ENCODE results near the gene FAAP24. TPM values are rescaled to one million over a fixed set of nuclear protein-coding genes. Genes with fewer than 3 reads are reported as not detected.
"Not testable (repeated sequence)": the region's sequence is repeated elsewhere in the genome, so short reads cannot be mapped to it uniquely, and the experiment has no call there.

Gene FAAP24, protein sequence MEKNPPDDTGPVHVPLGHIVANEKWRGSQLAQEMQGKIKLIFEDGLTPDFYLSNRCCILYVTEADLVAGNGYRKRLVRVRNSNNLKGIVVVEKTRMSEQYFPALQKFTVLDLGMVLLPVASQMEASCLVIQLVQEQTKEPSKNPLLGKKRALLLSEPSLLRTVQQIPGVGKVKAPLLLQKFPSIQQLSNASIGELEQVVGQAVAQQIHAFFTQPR
- polyA plus RNA-seq (ENCODE audit: insufficient read length in 3 of 3), result 1 to 10 TPM; 2.6 to 3.3 (median 3.0) TPM
- long read RNA-seq, donor 1, partial matches to known transcripts, result 0 of 1 reads
- long read RNA-seq, donor 1, other reads (novel, unspliced or antisense), result 0 of 1 reads
- long read RNA-seq, donor 2, partial matches to known transcripts, result 0 of 2 reads
- long read RNA-seq, donor 2, other reads (novel, unspliced or antisense), result 0 of 2 reads
- long read RNA-seq, donor 3, partial matches to known transcripts, result 0 of 3 reads
- long read RNA-seq, donor 3, other reads (novel, unspliced or antisense), result 0 of 3 reads
- long read RNA-seq, donor 4, result 0 reads
- long read RNA-seq, donor 5, partial matches to known transcripts, result 0 of 2 reads
- long read RNA-seq, donor 5, other reads (novel, unspliced or antisense), result 0 of 2 reads
- long read RNA-seq, donor 6, partial matches to known transcripts, result 0 of 2 reads
- long read RNA-seq, donor 6, other reads (novel, unspliced or antisense), result 0 of 2 reads
- long read RNA-seq, donor 7, result 0 reads
- long read RNA-seq, donor 8, partial matches to known transcripts, result 0 of 2 reads
- long read RNA-seq, donor 8, other reads (novel, unspliced or antisense), result 0 of 2 reads
- long read RNA-seq, donor 9, partial matches to known transcripts, result 0 of 2 reads
- long read RNA-seq, donor 9, other reads (novel, unspliced or antisense), result 0 of 2 reads
- long read RNA-seq, donor 10, partial matches to known transcripts, result 0 of 1 reads
- long read RNA-seq, donor 10, other reads (novel, unspliced or antisense), result 0 of 1 reads
- long read RNA-seq, donor 11, result 0 reads
- long read RNA-seq, donor 12, result 0 reads
- long read RNA-seq, donor 13, partial matches to known transcripts, result 11 of 14 reads
- long read RNA-seq, donor 13, other reads (novel, unspliced or antisense), result 0 of 14 reads
- long read RNA-seq, donor 14, partial matches to known transcripts, result 0 of 2 reads
- long read RNA-seq, donor 14, other reads (novel, unspliced or antisense), result 0 of 2 reads
- long read RNA-seq, donor 15, result 0 reads
- long read RNA-seq, donor 16, partial matches to known transcripts, result 0 of 5 reads
- long read RNA-seq, donor 16, other reads (novel, unspliced or antisense), result 0 of 5 reads

DNA sequence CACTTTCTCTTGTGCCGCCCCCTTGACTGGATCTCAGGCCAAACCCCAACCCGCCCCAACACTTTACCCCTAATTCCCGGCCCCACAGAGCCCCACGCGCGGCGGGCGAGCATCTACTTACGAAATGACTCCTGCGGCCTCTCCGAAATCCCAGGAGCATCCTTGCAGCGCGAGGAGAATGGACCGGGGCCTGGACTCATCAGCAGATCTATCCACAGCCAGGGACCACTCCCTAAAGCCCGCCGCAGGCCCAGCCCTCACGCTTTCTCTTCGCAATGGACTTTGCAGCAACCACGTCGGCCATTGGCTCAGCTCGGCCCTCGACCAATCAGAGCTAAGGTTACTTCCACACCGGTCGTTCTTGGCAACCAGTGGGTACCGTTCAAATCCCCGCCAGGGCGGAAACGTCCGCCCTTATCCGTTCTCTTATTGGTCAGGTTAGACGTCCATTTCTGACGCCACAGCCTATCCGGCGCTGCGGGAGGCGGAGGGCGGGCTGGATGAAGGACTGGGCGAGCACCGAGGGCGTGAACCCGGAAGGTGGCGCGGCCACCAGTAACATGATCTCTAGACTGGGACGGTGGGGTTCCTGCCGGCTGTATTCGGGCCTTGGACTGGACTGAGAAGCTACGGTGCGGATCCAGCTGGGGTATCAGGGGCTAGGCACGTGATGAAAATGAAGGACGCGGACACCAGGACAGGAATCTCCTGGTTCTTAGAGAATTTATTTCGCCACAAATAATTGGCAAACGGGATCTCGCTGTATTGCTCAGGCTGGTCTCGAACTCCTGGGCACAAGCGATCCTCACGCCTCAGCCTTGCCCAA, at the start of gene FAAP24, which contains the start of gene CEP89:
FAAP24 (plus strand) TSS at position 528 of the 826 bp plus-strand sequence. CDS start 955 bp downstream, outside the sequence.
CEP89 (minus strand) TSS at position 244 of the 826 bp plus-strand sequence; CDS start at position 160, 84 bp downstream.
- peak; percentile 98 to 100 (median 99) for DNase-seq (ENCODE audit: extremely low read depth in 1 of 11, low read depth in 9 of 11, low spot score in 4 of 11)

DNA sequence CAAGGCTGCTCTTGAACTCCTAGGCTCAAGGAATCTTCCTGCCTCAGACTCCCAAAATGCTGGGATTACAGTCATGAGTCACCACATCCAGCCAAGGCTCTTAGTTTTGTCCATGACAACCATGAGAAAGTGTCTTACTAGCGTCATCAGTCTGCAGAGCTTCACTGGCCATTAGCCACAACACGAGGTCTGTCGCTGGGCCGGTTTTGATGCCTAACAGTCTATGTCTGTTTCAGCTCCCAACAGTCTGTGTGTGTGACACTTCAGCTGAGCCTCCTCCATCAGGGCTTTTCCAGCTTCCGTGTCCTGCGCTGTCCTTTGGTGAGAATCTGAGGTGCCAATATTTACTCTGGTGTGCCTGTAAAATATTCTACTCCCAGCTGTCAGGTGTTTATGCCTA, 47.8 kb upstream of the FAAP24 start:
- DNase-seq (ENCODE audit: extremely low read depth in 1 of 11, low read depth in 9 of 11, low spot score in 4 of 11), result no peak

DNA sequence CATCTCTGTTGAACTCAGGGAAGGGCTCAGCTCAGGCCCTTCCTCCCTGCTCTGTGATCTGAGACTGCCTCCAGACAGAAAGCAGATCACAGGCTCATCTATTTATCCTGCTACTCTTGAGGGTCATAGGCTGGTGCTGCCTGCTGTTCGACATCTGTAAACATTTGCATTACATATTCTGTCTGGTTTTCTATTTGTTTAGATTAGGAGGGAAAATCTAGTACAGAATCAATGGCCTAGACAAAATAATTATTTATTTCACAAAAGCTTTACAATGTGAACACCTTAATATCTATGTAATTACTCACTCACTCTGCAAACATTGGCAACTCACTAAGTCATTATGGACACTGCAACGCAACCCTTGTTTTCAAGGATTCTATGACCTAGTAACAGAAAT, 43.2 kb upstream of the FAAP24 start:
- no peak for DNase-seq (ENCODE audit: extremely low read depth in 1 of 11, low read depth in 9 of 11, low spot score in 4 of 11)

DNA sequence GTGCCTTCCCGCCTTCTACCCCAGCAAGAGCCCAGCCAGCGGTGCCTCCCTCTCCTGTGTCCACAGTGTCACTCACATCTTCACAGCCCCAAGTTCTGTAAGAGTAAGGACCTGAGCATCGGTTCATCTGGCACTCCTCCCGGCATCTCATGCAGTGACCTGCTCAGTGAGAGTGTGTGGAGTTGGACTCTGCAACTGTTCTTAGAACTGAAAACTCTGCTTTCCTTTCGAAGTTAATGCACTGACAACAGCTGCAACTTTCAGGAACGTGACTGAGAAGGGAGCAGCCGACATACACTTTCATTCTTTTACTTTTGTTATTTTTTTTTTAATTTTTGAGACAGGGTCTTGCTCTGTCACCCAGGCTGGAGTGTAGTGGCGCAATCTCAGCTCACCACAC, 41.5 kb upstream of the FAAP24 start:
- DNase-seq (ENCODE audit: extremely low read depth in 1 of 11, low read depth in 9 of 11, low spot score in 4 of 11), result no peak

DNA sequence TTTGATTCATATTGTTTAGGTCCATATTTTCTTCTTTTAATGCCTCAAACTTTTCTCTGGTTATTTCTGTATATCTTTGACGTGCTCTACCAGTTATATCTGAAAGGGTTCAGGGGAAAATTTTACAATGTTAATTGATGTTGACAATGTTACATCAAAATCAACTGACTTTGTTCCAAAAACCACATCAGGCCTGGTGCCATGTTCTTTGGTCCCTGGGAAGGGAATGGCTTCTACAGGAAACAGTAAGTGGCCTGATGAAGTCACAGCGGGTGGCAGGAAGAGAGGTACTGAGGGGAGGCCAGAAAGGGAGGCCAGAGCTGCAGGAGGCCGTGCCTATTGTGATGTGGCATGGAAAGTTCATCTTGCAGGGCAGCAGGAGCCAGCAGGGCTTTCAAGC, 38.5 kb upstream of the FAAP24 start:
- no peak for DNase-seq (ENCODE audit: extremely low read depth in 1 of 11, low read depth in 9 of 11, low spot score in 4 of 11)

DNA sequence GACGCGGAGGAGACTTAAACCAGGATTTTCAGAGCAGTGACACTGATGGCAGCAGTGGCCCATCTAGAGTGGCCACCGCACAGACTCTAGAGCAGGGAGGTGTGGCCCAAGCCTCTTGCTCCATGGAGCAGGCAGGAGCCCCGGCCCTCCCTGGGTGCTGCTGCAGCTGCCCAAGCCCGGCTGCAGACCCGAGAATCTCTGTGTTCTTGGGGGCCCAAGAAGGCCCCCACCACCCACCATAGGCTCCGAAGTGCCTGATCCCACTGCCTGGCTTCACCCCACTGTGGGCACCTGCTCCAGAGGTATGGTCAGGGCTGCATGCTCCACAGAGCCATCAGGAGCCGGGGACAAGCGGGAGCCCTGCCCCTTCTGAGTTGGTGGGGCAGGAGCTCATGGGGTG, 36.4 kb upstream of the FAAP24 start:
- DNase-seq (ENCODE audit: extremely low read depth in 1 of 11, low read depth in 9 of 11, low spot score in 4 of 11), result no peak

DNA sequence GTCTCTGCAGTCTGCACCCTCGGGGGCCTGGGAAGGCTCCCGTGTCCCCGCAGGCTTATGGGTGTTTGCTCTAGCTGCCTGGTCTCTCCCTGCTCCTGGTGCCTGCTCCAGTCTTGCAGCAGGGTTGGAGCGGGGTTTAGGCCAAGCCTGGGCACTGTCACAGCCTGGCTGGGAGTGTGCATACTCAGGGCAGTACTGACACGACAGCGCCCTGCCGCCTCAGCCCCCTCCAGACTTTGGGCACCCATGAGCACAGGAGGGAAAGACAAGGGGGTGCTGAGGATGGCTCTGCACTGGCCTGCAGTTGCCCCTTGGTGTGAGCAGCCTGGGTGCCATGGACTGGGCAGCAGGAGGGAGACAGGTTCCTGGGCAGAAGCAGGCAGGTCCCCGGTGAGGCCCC, 36.0 kb upstream of the FAAP24 start:
- DNase-seq (ENCODE audit: extremely low read depth in 1 of 11, low read depth in 9 of 11, low spot score in 4 of 11), result no peak

DNA sequence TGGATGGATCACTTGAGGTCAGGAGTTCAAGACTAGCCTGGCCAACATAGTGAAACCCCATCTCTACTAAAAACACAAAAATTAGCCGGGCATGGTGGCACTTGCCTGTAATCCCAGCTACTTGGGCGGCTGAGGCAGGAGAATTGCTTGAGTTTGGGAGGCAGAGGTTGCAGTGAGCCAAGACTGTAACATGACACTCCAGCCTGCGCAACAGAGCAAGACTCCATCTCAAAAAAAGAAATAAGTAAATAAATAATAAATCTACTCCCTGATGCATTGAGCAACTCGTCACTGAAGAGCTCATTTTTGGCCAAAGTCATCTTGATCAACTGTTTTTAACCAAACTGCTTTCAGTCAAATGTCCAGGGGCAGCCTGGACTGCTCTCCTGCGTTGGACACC, 30.8 kb upstream of the FAAP24 start:
- DNase-seq (ENCODE audit: extremely low read depth in 1 of 11, low read depth in 9 of 11, low spot score in 4 of 11), result peak in 4 of 11 donors; percentile 2 to 12 (median 10)

DNA sequence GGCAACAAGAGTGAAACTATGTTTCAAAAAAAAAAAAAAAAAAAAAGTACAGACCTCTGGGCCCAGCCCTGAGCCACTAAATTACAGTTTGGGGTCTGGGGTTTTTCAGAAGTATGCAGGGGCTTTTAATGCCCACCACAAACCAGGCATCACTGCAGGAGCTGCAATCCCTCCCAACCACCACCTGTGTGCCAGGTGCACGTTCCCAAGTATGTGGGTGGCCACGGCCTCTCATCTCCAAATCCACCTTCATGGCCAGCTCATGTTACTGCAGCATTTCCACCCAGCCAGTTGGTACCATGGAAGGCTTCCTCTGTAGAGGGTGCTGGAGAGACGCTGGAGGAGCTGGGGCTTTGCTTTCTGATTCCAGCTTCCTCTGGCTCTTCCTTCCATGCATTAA, 26.8 kb upstream of the FAAP24 start:
- no peak for DNase-seq (ENCODE audit: extremely low read depth in 1 of 11, low read depth in 9 of 11, low spot score in 4 of 11)

DNA sequence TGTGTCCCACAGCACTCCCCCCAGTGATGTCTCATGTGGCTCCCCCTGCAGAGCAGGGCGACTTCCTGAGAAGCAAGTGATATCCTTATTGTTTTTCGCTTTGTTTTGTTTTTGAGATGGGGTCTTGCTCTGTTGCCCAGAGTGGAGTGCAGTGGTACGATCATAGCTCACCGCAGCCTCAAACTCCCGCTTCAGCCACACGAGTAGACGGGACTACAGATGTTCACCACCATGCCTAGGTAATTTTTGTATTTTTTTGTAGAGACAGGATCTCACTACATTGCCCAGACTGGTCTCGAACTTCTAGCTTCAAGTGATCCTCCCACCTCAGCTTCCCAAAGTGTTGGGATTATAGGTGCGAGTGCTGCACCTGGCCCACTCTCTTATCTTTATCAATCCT, 5.3 kb upstream of the FAAP24 start:
- DNase-seq (ENCODE audit: extremely low read depth in 1 of 11, low read depth in 9 of 11, low spot score in 4 of 11), result no peak

DNA sequence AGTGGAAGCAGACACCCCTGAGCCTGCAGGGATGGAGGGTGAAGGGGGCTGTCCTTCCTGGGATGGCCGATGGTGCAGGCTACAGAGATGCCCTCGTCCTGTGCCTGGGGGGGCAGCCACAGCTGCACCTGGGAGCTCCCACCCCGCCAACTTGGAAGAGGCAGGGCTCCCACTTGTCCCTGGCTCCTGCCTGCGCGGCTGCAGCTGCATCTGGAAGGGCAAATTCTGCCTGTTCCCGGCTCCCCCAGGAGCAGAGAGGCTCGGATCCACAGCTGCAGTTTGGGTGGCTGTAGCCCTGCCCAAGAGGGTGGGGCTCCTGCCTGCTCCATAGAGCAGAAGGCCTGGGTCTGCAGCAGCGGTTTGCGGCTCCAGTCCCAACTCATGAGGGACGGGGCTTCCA, 2.5 kb upstream of the FAAP24 start:
- DNase-seq (ENCODE audit: extremely low read depth in 1 of 11, low read depth in 9 of 11, low spot score in 4 of 11), result no peak

DNA sequence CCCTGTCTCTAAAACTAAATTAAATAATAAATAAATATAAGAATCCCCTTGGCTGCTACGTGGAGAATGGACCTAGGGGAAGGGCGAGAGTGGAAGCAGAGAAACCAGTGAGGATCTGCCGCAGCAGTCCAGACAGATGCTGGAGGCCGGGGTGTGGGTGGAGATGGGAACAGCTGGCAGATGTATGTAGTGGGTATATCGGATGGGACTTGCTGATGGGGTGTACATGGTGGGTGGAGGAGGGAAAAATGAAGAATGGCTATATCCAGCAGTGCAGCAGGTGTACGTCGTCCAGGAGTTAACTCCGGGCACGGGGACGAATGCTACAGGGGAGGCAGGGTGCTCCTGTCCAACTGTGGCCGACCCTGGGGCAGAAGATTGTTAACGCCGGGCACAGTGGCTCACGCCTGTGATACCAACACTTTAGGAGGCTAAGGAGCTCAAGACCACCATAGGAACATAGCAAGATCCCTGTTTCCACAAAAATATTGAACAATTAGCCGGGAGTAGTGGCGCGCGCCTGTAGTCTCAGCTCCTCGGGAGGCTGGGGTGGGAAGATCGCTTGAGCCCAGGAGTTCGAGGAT, 938 bp upstream of the FAAP24 start:
- DNase-seq (ENCODE audit: extremely low read depth in 1 of 11, low read depth in 9 of 11, low spot score in 4 of 11), result no peak

DNA sequence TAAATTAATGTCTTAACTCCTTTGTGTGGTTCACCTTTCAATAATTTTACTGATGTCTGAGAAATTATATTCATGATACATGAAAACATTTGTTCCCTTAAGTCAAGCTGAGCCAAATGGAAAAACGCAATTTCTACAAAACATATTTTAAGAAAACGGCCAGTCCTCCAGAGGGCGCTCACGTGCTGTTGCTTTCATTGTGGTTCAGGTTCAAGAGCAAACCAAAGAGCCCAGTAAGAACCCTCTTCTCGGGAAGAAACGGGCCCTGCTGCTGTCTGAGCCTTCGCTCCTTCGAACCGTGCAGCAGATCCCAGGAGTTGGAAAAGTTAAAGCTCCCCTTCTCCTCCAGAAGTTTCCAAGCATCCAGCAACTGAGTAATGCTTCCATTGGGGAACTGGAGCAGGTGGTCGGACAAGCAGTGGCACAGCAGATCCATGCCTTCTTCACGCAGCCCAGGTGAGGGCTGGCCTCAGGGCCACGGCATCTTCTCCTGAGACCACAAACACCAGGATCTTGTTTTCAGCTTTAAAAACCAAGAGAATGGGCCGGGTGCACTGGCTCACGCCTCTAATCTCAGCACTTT, 4.3 kb downstream of the FAAP24 start:
- peak in 9 of 11 donors; percentile 17 to 67 (median 41) for DNase-seq (ENCODE audit: extremely low read depth in 1 of 11, low read depth in 9 of 11, low spot score in 4 of 11)

DNA sequence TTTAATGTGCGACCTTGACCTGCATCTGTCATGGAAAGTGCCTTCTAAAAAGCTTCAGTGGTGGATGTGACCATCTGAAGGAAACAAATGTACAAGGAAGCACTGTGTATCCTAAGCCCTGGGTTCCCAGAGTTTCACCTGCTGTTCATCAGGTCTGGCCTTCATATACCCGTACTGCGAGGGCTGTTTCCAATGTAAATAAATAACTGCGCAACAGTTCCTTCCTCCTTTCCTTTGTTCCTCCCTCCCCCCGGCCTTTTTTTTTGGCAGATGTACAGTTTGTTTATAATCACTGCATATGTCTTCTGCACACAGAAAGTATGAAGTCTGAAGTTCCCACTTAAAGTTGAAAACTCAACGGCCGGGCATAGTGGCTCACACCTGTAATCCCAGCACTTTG, 5.2 kb downstream of the FAAP24 start:
- DNase-seq (ENCODE audit: extremely low read depth in 1 of 11, low read depth in 9 of 11, low spot score in 4 of 11), result no peak

DNA sequence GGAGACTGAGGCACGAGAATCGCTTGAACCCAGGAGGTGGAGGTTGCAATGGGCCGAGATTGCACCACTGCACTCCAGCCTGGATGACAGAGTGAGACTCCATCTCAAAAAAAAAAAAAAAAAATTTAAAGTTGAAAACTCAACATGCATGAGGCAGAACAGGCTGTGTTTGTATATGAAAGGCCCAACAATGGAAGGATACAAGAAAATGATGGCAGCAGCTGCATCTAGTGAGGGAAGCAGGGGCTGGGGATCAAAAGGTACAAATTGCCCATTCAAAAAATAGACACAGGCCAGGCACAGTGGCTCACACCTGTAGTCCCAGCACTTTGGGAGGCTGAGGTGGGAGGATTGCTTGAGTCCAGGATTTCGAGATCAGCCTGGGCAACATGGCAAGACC, 5.8 kb downstream of the FAAP24 start:
- not testable (repeated sequence) for DNase-seq (ENCODE audit: extremely low read depth in 1 of 11, low read depth in 9 of 11, low spot score in 4 of 11)

DNA sequence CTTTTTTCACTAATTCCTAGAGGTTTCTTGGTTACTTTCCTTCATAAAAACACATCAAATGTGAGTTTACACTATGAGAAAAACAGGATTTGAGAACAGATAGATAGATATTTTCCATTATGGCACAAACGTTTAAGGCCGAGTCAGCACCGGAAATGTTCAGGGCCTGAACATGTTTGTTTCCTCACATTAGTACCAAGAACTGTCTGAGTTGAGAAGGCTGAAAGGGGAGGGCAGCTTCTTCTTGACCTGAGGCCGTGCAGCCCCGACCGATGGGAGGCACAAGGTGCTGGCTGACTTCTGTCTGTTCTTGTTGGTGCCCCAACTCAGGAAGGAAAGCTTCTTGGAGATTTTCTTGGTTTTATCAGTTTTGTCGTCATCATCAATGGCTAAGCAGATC, 7.8 kb downstream of the FAAP24 start:
- DNase-seq (ENCODE audit: extremely low read depth in 1 of 11, low read depth in 9 of 11, low spot score in 4 of 11), result not testable (repeated sequence)

DNA sequence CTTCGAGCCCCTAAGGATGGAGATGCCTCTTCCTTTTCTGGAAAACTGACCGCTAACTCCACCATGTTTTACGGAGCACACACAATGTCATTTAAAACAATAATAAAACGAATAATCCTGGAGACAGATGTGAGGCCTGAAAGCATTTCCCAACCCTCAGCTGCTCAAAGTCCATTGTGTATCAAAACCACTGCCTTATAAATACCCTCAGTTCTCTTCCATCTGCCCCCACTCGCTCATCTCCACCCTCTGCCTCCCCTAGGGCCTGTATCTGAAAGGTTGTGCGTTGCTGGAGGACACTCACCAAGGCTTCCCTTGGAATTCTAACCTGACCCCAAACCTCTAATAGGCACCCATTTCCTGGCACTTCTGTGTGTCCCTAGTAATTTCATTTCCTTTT, 10.4 kb downstream of the FAAP24 start:
- DNase-seq (ENCODE audit: extremely low read depth in 1 of 11, low read depth in 9 of 11, low spot score in 4 of 11), result not testable (repeated sequence)

DNA sequence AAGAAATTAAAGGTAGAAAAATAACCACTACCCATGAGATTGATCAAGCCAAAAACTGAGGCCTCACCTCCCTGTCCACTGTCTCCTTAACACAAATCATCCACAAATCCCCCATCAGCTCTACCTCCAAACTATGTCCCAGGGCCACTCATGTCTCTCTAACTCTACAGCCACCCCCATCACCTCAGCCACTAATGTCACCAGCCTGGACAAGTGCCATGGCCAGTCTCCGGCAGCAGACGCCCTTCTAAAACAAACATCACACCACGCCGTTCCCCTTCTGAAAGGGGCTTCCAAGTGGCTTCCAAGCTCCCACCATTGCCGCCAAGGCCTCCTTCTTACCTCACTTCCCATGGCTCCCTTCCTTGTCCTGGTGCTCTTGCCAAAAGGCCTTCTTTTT, 16.2 kb downstream of the FAAP24 start:
- not testable (repeated sequence) for DNase-seq (ENCODE audit: extremely low read depth in 1 of 11, low read depth in 9 of 11, low spot score in 4 of 11)
